Measurements from ENCODE around the gene ZNF627. TPM values are rescaled to one million over a fixed set of nuclear protein-coding genes. Genes with fewer than 3 reads are reported as not detected.

Gene ZNF627
- total and polyA plus RNA-seq, 7 experiments from 2014 or later = 5.2 to 15.4 (median 12.3) TPM

- H3K36me3 ChIP-seq (ENCODE audit: control insufficient read depth in 2 of 3, insufficient read depth in 3 of 3, low read length in 3 of 3) = peaks cover 0 to 46% (median 5%) of the 10 kb centered on the region in 3 experiments
- Mint-ChIP-seq H3K27ac (peak overlapping the region in 1 of 9 donors; percentile 67), H3K9me3 (no peaks in the 10 kb centered on the region), H3K4me3 (no peak overlapping the region), H3K4me1 (peaks cover 15 to 24% (median 20%) of the 10 kb centered on the region in 7 donors), H3K27me3 (no peaks in the 10 kb centered on the region), H3K36me3 (peaks cover 0 to 14% (median 0%) of the 10 kb centered on the region in 5 donors)
- no peaks in the 10 kb centered on the region for H3K27me3 ChIP-seq (ENCODE audit: control insufficient read depth in 2 of 2, insufficient read depth in 2 of 2, low read length in 2 of 2)
- peaks cover 2 to 3% of the 10 kb centered on the region in 2 donors for H3K4me1 ChIP-seq (ENCODE audit: control insufficient read depth in 2 of 2, insufficient read depth in 2 of 2, low read length in 2 of 2)
- no peak overlapping the region for H3K27ac ChIP-seq (ENCODE audit: low read depth, low read length)
- CTCF ChIA-PET = interaction anchor here (0.6 kb wide), 1 partner anchor 27 kb away, joined by 3 read pairs; no protein-coding TSS in a partner anchor
- intact Hi-C loops (cut with micrococcal nuclease) = no loop called here
- POLR2A ChIA-PET = interaction anchor here (0.6 kb wide), 1 partner anchor 152 kb away, joined by 6 read pairs; no protein-coding TSS in a partner anchor
- no peak overlapping the region for H3K4me3 ChIP-seq (ENCODE audit: low read length)
- ATAC-seq (no peak), DNase-seq (no peak)
- H3K9me3 ChIP-seq (ENCODE audit: control insufficient read depth in 2 of 3, low read length in 3 of 3) = no peaks in the 10 kb centered on the region
Measured at GRCh38 chr19:11552666-11553372, 44.5 kb upstream of the ZNF627 start.

- no peaks in the 10 kb centered on the region for H3K9me3 ChIP-seq (ENCODE audit: control insufficient read depth in 2 of 3, low read length in 3 of 3)
- H3K4me1 ChIP-seq (ENCODE audit: control insufficient read depth in 2 of 2, insufficient read depth in 2 of 2, low read length in 2 of 2) = peaks cover 9 to 11% of the 10 kb centered on the region in 2 donors
- Mint-ChIP-seq H3K27ac (peak overlapping the region in 2 of 9 donors; percentile 32 to 62), H3K9me3 (no peaks in the 10 kb centered on the region), H3K36me3 (peaks cover 0 to 14% (median 0%) of the 10 kb centered on the region in 5 donors), H3K4me1 (peaks cover 21 to 36% (median 30%) of the 10 kb centered on the region in 7 donors), H3K4me3 (peak overlapping the region in 2 of 10 donors; percentile 12 to 33), H3K27me3 (no peaks in the 10 kb centered on the region)
- CTCF ChIA-PET = no interaction called here
- H3K36me3 ChIP-seq (ENCODE audit: control insufficient read depth in 2 of 3, insufficient read depth in 3 of 3, low read length in 3 of 3) = peaks cover 0 to 50% (median 5%) of the 10 kb centered on the region in 3 experiments
- intact Hi-C loops (cut with micrococcal nuclease) = no loop called here
- POLR2A ChIA-PET = no interaction called here
- H3K4me3 ChIP-seq (ENCODE audit: low read length) = no peak overlapping the region
- no peak overlapping the region for H3K27ac ChIP-seq (ENCODE audit: low read depth, low read length)
- DNase-seq (no peak), ATAC-seq (no peak)
- H3K27me3 ChIP-seq (ENCODE audit: control insufficient read depth in 2 of 2, insufficient read depth in 2 of 2, low read length in 2 of 2) = no peaks in the 10 kb centered on the region
Measured at GRCh38 chr19:11554160-11554559, 43.1 kb upstream of the ZNF627 start.

GRCh38 chr19:11555246-11555645 is 42.0 kb upstream of the ZNF627 start:
- H3K4me1 ChIP-seq (ENCODE audit: control insufficient read depth in 2 of 2, insufficient read depth in 2 of 2, low read length in 2 of 2) = peaks cover 12 to 13% of the 10 kb centered on the region in 2 donors
- intact Hi-C loops (cut with micrococcal nuclease) = loop anchor here in 1 of 2 donors (5.0 kb wide), 1 partner anchor 1363 kb away; the partner anchor contains the start of gene DNMT1
- Mint-ChIP-seq H3K27me3 (no peaks in the 10 kb centered on the region), H3K36me3 (peaks cover 0 to 14% (median 0%) of the 10 kb centered on the region in 5 donors), H3K9me3 (no peaks in the 10 kb centered on the region), H3K27ac (peak overlapping the region in 4 of 9 donors; percentile 7 to 81 (median 32)), H3K4me3 (peak overlapping the region in 6 of 10 donors; percentile 8 to 64 (median 38)), H3K4me1 (peaks cover 28 to 43% (median 37%) of the 10 kb centered on the region in 7 donors)
- no peak overlapping the region for H3K27ac ChIP-seq (ENCODE audit: low read depth, low read length)
- DNase-seq (no peak), ATAC-seq (no peak)
- H3K36me3 ChIP-seq (ENCODE audit: control insufficient read depth in 2 of 3, insufficient read depth in 3 of 3, low read length in 3 of 3) = peaks cover 0 to 50% (median 5%) of the 10 kb centered on the region in 3 experiments
- no peak overlapping the region for H3K4me3 ChIP-seq (ENCODE audit: low read length)
- H3K27me3 ChIP-seq (ENCODE audit: control insufficient read depth in 2 of 2, insufficient read depth in 2 of 2, low read length in 2 of 2) = no peaks in the 10 kb centered on the region
- no peaks in the 10 kb centered on the region for H3K9me3 ChIP-seq (ENCODE audit: control insufficient read depth in 2 of 3, low read length in 3 of 3)
- ChIA-PET POLR2A (no interaction called here), CTCF (no interaction called here)

- intact Hi-C loops (cut with micrococcal nuclease) = loop anchor here in 1 of 2 donors (5.0 kb wide), 1 partner anchor 1365 kb away; the partner anchor contains the start of gene DNMT1
- Mint-ChIP-seq H3K27ac (peak overlapping the region in 7 of 9 donors; percentile 6 to 78 (median 38)), H3K4me3 (peak overlapping the region; percentile 3 to 98 (median 46)), H3K9me3 (no peaks in the 10 kb centered on the region), H3K27me3 (no peaks in the 10 kb centered on the region), H3K4me1 (peaks cover 35 to 53% (median 41%) of the 10 kb centered on the region in 7 donors), H3K36me3 (peaks cover 0 to 14% (median 0%) of the 10 kb centered on the region in 5 donors)
- H3K36me3 ChIP-seq (ENCODE audit: control insufficient read depth in 2 of 3, insufficient read depth in 3 of 3, low read length in 3 of 3) = peaks cover 0 to 46% (median 5%) of the 10 kb centered on the region in 3 experiments
- no peaks in the 10 kb centered on the region for H3K27me3 ChIP-seq (ENCODE audit: control insufficient read depth in 2 of 2, insufficient read depth in 2 of 2, low read length in 2 of 2)
- H3K4me1 ChIP-seq (ENCODE audit: control insufficient read depth in 2 of 2, insufficient read depth in 2 of 2, low read length in 2 of 2) = peaks cover 16 to 19% of the 10 kb centered on the region in 2 donors
- H3K4me3 ChIP-seq (ENCODE audit: low read length) = no peak overlapping the region
- no peak overlapping the region for H3K27ac ChIP-seq (ENCODE audit: low read depth, low read length)
- H3K9me3 ChIP-seq (ENCODE audit: control insufficient read depth in 2 of 3, low read length in 3 of 3) = no peaks in the 10 kb centered on the region
- POLR2A ChIA-PET = interaction anchor here (4.0 kb wide), 1 partner anchor 24 kb away, joined by 33 read pairs; no protein-coding TSS in a partner anchor
- CTCF ChIA-PET = interaction anchor here (0.6 to 0.7 kb wide), 2 partner anchors 10 to 44 kb away, joined by 4 read pairs; no protein-coding TSS in a partner anchor
- ATAC-seq (no peak), DNase-seq (no peak)
Measured at GRCh38 chr19:11556634-11557420, 40.5 kb upstream of the ZNF627 start.

GRCh38 chr19:11558881-11559828 is 38.1 kb upstream of the ZNF627 start, which contains the start of gene ELOF1:
Gene ELOF1, minus strand, starts transcription at chr19:11559230. Its CDS starts 4,883 bp downstream, at chr19:11554347.
- H3K4me1 Mint-ChIP-seq = peaks cover 34 to 58% (median 45%) of the 10 kb centered on the region in 7 donors
- H3K27ac Mint-ChIP-seq = peak within 1 kb of the TSS; percentile 84 to 98 (median 95)
- no peaks in the 10 kb centered on the region for H3K9me3 ChIP-seq (ENCODE audit: control insufficient read depth in 2 of 3, low read length in 3 of 3)
- H3K36me3 ChIP-seq (ENCODE audit: control insufficient read depth in 2 of 3, insufficient read depth in 3 of 3, low read length in 3 of 3) = peaks cover 0 to 23% (median 2%) of the 10 kb centered on the region in 3 experiments
- intact Hi-C loops (cut with micrococcal nuclease) = loop anchor here (1.0 to 5.0 kb wide), 10 partner anchors 23 to 1367 kb away; partner anchors contain the start of genes ECSIT (in 2 of the 2), ODAD3 (in 2 of the 2), PRKCSH (in 2 of the 2) and ZNF653 (in 2 of the 2)
- H3K4me3 Mint-ChIP-seq = peak within 1 kb of the TSS; percentile 89 to 99 (median 96)
- H3K4me3 ChIP-seq (ENCODE audit: low read length) = peak within 1 kb of the TSS; percentile 94
- peak within 1 kb of the TSS; percentile 82 for H3K27ac ChIP-seq (ENCODE audit: low read depth, low read length)
- peaks cover 0 to 8% (median 3%) of the 10 kb centered on the region in 5 donors for H3K36me3 Mint-ChIP-seq
- peak; percentile 97 for ATAC-seq
- DNase-seq = peak; percentile 90 to 97 (median 94)
- ChIA-PET CTCF (interaction anchor here (0.6 to 1.8 kb wide), 4 partner anchors 23 to 1780 kb away, joined by 3 to 9 read pairs (median 5); no protein-coding TSS in a partner anchor), POLR2A (interaction anchor here (0.6 to 4.0 kb wide), 12 partner anchors 13 to 209 kb away, joined by 3 to 33 read pairs (median 3); partner anchors contain the start of genes ECSIT, SWSAP1 and ZNF627)
- no peaks in the 10 kb centered on the region for H3K9me3 Mint-ChIP-seq
- H3K4me1 ChIP-seq (ENCODE audit: control insufficient read depth in 2 of 2, insufficient read depth in 2 of 2, low read length in 2 of 2) = peaks cover 16 to 19% of the 10 kb centered on the region in 2 donors
- H3K27me3 ChIP-seq (ENCODE audit: control insufficient read depth in 2 of 2, insufficient read depth in 2 of 2, low read length in 2 of 2) = no peaks in the 10 kb centered on the region
- no peaks in the 10 kb centered on the region for H3K27me3 Mint-ChIP-seq

Measured in naive thymus-derived CD4-positive, alpha-beta T cell (primary cell).